Suppressor macrophage (primary cell): ENCODE data around the gene F2RL3.
"Not testable (repeated sequence)": the region's sequence is repeated elsewhere in the genome, so short reads cannot be mapped to it uniquely, and the experiment has no call there.

Source experiments
- DNase-seq, 4 experiments: peaks; one replicate each; pipeline ENCODE4 v3.0.0-alpha.2; 2020 to 2022
- total RNA-seq, 17 experiments: gene quantifications; one replicate each; lab custom pipeline; 2026; ENCODE audit warnings: mixed read lengths in 6 of 17, inconsistent platforms in 3 of 17; lab: John Stamatoyannopoulos, UW

F2RL3 gene
- 0 to 20.0 (median 3.2) reads per million in 17 experiments for total RNA-seq

DNA sequence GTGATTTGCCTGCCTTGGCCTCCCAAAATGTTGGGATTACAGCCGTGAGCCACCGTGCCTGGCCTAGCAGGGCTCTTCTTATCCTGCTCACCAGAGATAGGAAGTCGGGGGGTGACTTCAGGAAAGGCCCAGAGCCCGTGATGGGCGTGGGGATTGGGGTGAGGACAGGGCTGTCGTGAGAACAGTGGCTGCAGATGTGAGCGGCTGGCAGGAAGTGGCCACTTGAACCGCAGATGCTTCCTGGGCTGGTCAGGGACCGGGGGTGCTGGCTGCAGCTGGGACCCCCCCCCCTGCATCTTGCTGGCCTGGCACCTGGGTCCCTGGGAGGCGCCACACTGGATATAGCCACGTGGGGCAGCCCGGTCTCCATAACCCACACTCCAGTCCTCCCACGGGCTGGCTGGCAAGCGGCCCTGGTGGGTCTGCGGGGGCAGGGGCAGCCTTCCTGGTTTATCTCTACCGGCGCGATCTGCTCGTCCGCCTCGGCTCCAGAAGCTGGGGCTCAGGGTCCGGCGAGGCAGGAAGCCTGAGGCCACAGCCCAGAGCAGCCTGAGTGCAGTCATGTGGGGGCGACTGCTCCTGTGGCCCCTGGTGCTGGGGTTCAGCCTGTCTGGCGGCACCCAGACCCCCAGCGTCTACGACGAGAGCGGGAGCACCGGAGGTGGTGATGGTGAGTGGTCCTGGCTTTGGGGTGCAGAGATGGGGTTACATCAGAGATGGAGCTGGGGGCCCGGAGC, at the start of gene F2RL3:
Gene F2RL3, plus strand, starts transcription at position 371 of the 737 bp plus-strand sequence. Its CDS starts 191 bp downstream, at position 562.
- peak; percentile 76 to 84 (median 80) for DNase-seq

DNA sequence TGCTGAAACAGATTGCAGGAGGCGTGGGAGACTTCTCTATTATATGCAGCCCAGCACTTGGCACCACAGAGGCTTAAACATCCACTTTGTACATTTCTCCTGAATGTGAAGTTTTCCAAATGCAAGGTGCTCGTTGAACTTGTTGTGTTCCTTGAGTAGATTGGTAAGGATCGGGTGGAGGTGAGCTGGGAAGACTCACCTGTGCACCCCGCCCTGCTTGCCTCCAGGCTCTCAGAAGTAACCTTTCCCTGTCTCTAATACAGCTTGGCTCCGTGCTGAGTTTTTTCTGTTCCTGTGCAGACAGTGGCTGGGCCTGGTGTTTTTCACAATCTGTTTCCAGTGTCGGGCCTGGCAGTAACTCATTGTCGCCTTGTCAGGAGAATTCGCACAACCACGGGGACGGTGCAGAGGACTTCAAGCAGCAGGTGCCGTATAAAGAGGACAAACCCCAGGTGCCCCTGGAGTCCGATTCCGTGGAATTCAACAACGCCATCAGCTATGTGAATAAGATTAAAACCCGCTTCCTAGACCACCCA, 47.3 kb upstream of the F2RL3 start:
- DNase-seq: no peak

DNA sequence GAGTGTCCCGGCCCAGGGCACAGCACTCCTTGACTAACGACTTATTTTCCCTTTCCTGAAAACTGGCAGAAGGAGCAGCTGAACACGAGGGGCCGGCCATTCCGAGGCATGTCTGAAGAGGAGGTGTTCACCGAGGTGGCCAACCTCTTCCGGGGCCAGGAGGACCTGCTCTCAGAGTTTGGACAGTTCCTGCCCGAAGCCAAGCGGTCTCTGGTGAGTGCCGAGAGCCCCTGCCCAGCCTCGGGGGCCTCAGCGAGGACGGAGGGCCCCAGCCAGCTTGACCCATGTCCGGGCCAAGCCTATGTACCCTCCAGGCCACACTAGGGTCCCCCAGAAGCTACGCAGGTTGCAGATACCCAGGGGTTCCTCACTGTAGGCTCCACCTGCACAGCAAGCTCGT, 41.9 kb upstream of the F2RL3 start:
- no peak for DNase-seq

- DNase-seq: peak; percentile 46 to 83 (median 78)
Observed at GRCh38 chr19:16847430-16847829, 41.4 kb upstream of the F2RL3 start.

- no peak for DNase-seq
Observed at GRCh38 chr19:16849168-16849567, 39.6 kb upstream of the F2RL3 start.

GRCh38 chr19:16850133-16850532, 38.7 kb upstream of the F2RL3 start:
- no peak for DNase-seq

GRCh38 chr19:16851031-16851712, 37.6 kb upstream of the F2RL3 start:
- DNase-seq: no peak

- no peak for DNase-seq
Observed at GRCh38 chr19:16853066-16853465, 35.7 kb upstream of the F2RL3 start.

DNA sequence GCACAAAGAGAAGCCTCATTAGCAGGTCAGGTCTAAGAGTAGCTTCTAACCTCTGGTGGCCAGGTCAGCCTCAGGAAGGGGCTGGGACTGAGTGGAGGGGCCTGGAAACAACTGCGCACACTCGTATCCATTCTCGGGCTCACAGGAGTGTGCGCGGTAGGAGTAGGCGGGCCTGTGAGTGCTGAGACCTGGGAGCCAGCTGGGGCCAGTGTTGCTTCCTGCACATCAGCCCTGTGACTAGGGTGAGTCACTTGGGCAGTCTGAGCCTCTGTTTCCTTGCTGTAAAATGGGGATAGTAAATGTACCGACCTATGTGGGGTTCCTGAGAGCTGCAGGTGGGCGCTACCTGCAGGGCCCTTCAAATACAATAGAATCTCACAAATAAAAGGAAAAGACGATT, 32.7 kb upstream of the F2RL3 start:
- DNase-seq: no peak

DNA sequence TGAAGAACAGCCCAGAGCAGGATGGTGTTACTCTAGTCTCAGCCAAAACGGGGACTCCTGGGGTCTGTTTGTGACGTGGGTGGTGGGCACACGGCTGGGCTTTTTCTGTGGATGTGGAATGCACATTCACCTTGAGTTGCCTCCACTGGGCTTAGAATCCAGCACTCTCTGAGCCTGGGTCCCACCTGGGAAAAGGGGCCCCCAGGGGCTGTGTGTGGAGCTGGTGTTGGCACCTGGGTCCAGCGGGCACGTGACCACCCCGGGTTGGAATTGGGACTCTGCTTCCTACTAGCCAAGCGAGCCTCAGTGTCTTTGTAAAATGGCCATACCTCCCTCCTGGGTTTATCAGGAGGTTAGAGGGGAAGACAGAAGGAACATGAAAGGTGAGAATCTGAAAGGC, 29.2 kb upstream of the F2RL3 start:
- DNase-seq: no peak

DNA sequence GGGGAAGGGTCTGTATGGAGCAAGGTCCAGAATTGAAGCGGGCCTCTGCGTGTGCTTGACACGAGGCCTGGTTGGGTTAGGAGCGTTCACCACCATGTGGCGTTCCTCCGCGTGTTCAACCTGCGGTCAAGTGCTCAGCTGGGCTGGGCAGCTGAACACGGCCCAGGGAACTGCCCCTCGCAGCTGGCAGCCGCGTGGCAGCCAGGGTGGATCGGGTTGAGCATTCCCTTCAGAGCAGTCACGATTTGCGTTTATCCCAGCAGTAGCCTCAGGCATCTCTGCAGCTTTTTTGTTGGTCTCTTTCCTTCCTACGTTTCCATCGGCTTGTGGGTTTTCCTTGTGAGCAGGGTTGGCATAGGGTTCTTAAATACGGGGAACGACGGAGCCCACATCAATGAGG, 28.7 kb upstream of the F2RL3 start:
- no peak for DNase-seq

DNA sequence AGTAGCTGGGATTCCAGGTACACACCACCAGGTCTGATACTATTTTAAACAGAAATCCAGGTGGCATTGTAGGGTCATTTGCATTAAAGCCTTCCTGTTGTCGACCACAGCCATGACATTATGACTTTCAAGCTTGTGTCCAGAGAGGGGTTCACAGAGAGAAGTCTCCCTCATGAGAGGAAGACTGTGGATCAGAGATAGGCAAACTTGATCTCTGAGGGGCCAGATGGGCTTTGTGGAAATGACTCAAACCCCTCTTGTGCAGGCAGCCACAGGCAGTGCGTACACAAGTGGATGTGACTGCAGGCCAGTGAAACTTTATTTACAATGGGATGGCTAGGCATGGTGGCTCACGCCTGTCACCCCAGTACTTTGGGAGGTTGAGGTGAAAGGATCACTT, 27.8 kb upstream of the F2RL3 start:
- no peak for DNase-seq

GRCh38 chr19:16861834-16862233, 27.0 kb upstream of the F2RL3 start:
- DNase-seq: no peak

- DNase-seq: peak; percentile 53 to 82 (median 67)
Observed at GRCh38 chr19:16862826-16863415, 25.9 kb upstream of the F2RL3 start.

GRCh38 chr19:16867211-16867610, 21.6 kb upstream of the F2RL3 start:
- no peak for DNase-seq

GRCh38 chr19:16868423-16869130, 20.2 kb upstream of the F2RL3 start:
- DNase-seq: no peak

DNA sequence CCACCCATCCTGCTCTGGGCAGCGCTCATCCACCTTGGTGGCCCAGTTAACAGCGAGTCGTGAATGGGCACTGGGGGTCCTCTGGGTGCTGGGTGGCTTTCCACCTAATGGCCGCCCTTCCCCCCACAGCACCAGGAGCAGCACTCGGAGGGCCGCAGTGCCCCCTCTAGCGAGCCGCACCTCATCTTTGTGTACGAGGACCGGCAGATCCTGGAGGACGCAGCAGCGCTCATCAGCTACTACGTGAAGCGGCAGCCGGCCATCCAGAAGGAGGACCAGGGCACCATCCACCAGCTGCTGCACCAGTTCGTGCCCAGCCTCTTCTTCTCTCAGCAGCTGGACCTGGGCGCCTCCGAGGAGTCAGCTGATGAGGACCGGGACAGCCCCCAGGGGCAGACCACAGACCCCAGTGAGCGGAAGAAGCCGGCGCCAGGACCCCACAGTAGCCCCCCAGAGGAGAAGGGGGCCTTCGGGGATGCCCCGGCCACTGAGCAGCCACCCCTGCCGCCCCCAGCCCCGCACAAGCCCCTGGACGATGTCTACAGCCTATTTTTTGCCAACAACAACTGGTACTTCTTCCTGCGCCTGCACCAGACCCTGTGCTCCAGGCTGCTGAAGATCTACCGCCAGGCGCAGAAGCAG, 19.3 kb upstream of the F2RL3 start:
- DNase-seq: no peak

GRCh38 chr19:16871871-16872270, 16.9 kb upstream of the F2RL3 start:
- no peak for DNase-seq

DNA sequence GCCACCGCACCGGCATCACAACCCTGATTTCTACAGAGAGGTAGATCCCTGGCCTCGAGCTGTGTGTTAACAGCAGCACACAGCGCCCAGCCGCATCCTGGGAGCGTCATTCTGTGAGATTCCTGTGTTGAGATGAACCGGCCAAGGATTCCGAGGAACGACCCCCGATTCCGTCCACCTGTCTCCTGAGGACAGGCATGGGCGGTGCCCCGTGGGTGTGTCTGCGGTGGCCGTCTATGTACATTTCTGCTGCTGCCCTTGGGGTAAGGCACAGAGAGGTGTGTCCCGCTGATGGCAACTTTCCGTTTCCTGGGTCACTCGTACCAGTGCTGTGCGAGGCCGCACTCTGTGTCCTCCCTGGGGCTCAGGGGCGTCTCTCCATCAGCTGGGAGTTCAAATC, 16.1 kb upstream of the F2RL3 start:
- DNase-seq: no peak

DNA sequence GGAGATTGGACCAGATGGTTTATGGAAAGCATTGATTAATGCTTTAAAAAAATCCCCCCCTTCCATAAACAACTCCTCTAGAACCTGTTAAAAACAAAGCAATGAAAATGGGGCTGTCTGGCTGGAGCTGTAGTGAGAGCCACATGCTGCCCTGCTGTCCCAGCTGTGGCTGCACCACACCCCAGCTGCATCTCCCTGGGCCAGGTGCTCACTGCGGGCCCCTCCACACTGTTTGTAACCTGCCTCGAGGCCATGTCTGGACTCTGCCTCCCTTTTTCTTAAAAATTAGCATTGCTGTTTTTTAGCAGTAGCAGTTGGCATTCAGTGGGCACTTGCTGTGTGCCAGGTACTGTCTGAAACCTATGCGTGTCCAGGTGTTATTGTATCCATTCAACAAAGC, 15.2 kb upstream of the F2RL3 start:
- no peak for DNase-seq

DNA sequence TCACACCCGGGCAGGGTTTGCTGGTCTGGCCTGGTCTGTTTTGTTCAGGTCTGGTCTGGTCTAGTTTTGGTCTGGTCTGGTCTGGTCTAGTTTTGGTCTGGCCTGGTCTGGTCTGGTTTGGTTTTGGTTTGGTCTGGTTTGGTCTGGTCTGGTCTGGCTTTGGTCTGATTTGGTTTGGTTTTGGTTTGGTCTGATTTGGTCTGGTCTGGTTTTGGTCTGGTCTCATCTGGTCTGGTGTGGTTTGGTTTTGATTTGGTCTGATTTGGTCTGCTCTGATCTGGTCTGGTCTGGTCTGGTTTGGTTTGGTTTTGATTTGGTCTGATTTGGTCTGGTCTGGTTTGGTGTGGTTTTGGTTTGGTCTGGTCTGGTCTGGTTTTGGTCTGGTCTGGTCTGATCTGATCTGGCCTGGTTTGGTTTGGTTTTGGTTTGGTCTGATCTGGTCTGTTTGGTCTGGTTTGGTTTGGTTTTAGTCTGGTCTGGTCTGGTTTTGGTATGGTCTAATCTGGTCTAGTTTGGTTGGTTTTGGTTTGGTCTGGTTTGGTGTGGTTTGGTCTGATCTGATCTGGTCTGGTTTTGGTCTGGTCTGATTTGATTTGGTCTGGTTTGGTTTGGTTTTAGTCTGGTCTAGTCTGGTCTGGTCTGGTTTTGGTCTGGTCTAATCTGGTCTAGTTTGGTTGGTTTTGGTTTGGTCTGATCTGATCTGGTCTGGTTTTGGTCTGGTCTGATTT, 14.4 kb upstream of the F2RL3 start:
- DNase-seq: no peak

DNA sequence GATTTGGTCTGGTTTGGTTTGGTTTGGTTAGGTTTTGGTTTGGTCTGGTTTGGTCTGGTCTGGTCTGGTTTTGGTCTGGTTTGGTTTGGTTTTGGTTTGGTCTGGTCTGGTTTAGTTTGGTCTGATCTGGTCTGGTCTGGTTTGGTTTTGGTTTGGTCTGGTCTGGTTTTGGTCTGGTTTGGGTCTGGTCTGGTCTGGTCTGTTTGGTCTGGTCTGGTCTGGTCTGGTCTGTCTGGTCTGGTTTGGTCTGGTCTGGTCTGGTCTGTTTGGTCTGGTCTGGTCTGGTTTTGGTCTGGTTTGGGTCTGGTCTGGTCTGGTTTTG, 13.9 kb upstream of the F2RL3 start:
- not testable (repeated sequence) for DNase-seq
